A673 (cell line): ENCODE results near the gene SPATA24. TPM values are rescaled to one million over a fixed set of nuclear protein-coding genes. Genes with fewer than 3 reads are reported as not detected.
"Not testable (repeated sequence)": the region's sequence is repeated elsewhere in the genome, so short reads cannot be mapped to it uniquely, and the experiment has no call there.

Source experiments
- BruUV-seq: library from RNA; stranded (reverse); fragments of 400-500 nt; replicated peaks from 2 replicates; lab custom pipeline; 2021; lab: Mats Ljungman, UMichigan
- CTCF ChIA-PET: fragments of 300-600 bp; sonication (Branson Sonifier 250); formaldehyde crosslinking; loops from one replicate; lab custom pipeline; 2022; ENCODE audit warnings: antibody characterized with exemption; lab: Charles Lee
- POLR2A ChIA-PET: fragments of 300-600 bp; sonication (Branson Sonifier 250); formaldehyde crosslinking; loops from one replicate; lab custom pipeline; 2022; ENCODE audit warnings: antibody characterized with exemption; ENCODE audit not compliant: low non-redundant PET; lab: Charles Lee
- DNase-seq: peaks from one replicate; pipeline ENCODE4 v3.0.0-alpha.2; 2015; ENCODE audit warnings: low spot score
- H3K27ac ChIP-seq: fragments of 200-600 bp; sonication (generic); 2 replicates; pipeline ENCODE4 v1.5.1; 2016; ENCODE audit warnings: mixed run types, low read depth, mild to moderate bottlenecking, mixed read lengths, antibody characterized with exemption, low read length; ENCODE audit not compliant: poor library complexity, severe bottlenecking
- H3K27me3 ChIP-seq: fragments of 200-600 bp; sonication (generic); replicated peaks from 2 replicates; pipeline ENCODE4 v1.6.1; 2017; ENCODE audit warnings: mixed run types, low read depth, mild to moderate bottlenecking, mixed read lengths, antibody characterized with exemption, low read length; ENCODE audit not compliant: insufficient read depth, poor library complexity
- H3K36me3 ChIP-seq: fragments of 200-600 bp; sonication (generic); 2 replicates; pipeline ENCODE4 v1.6.1; 2016; ENCODE audit warnings: mixed run types, mild to moderate bottlenecking, mixed read lengths, antibody characterized with exemption, low read length; ENCODE audit not compliant: insufficient read depth, poor library complexity, severe bottlenecking
- H3K4me1 ChIP-seq: fragments of 200-600 bp; sonication (generic); 2 replicates; pipeline ENCODE4 v1.6.1; 2017; ENCODE audit warnings: mixed run types, mild to moderate bottlenecking, mixed read lengths, antibody characterized with exemption, low read length; ENCODE audit not compliant: insufficient read depth, poor library complexity, severe bottlenecking
- H3K4me3 ChIP-seq: fragments of 200-600 bp; sonication (generic); 2 replicates; pipeline ENCODE4 v1.5.1; 2016; ENCODE audit warnings: low read depth, mixed run types, mild to moderate bottlenecking, mixed read lengths, low read length; ENCODE audit not compliant: poor library complexity, severe bottlenecking
- H3K9me3 ChIP-seq: fragments of 200-600 bp; sonication (generic); 2 replicates; pipeline ENCODE4 v1.6.1; 2016; ENCODE audit warnings: mixed run types, low read depth, mild to moderate bottlenecking, mixed read lengths, antibody characterized with exemption, low read length; ENCODE audit not compliant: poor library complexity, severe bottlenecking
- CTCF ChIP-seq: fragments of 300-800, 200-600 bp; sonication (generic); conservative IDR thresholded peaks from 2 replicates; pipeline ENCODE4 v1.5.1; 2017; ENCODE audit warnings: low read depth, mild to moderate bottlenecking, antibody characterized with exemption, low read length, moderate library complexity, mixed read lengths
- EZH2 ChIP-seq: fragments of 200-600 bp; sonication (generic); IDR thresholded peaks from 2 replicates; pipeline ENCODE4 v1.6.1; 2017; ENCODE audit warnings: borderline replicate concordance, low read depth, mild to moderate bottlenecking, mixed read lengths, antibody characterized with exemption, low read length; ENCODE audit not compliant: poor library complexity, severe bottlenecking
- intact Hi-C: fragments of 100-400 bp; cut with micrococcal nuclease; formaldehyde crosslinking; loops from one replicate; pipeline ENCODE4 v1.10.0; 2022; ENCODE audit not compliant: unreplicated experiment
- total RNA-seq: library from RNA; stranded (reverse); gene quantifications from 2 replicates; pipeline ENCODE4 v1.2.3, GENCODE V29; 2021

The SPATA24 gene
- total RNA-seq, 1 experiment from 2014 or later, result 4.2 TPM

GRCh38 chr5:139360384-139360783 is 43.5 kb downstream of the SPATA24 start:
- ChIA-PET CTCF (interaction anchor here (0.5 to 0.7 kb wide), 2 partner anchors 512 to 1234 kb away, joined by 4 to 10 read pairs; no protein-coding TSS in a partner anchor), POLR2A (no interaction called here)
- Histone ChIP-seq H3K27me3 (no peaks in the 10 kb centered on the region), H3K4me3 (no peak overlapping the region), H3K9me3 (no peaks in the 10 kb centered on the region), H3K27ac (no peak overlapping the region), H3K36me3 (peaks cover 28% of the 10 kb centered on the region), H3K4me1 (no peaks in the 10 kb centered on the region)
- intact Hi-C loops, result no loop called here
- TF ChIP-seq EZH2, result no peak
- no peak for TF ChIP-seq CTCF
- BruUV-seq, result no TSS peak
- DNase-seq, result no peak

GRCh38 chr5:139358064-139358463 is 45.8 kb downstream of the SPATA24 start:
- H3K4me1 ChIP-seq, result no peaks in the 10 kb centered on the region
- no TSS peak for BruUV-seq
- peaks cover 21% of the 10 kb centered on the region for H3K36me3 ChIP-seq
- H3K27me3 ChIP-seq, result no peaks in the 10 kb centered on the region
- ChIA-PET CTCF (interaction anchor here (0.7 kb wide), 1 partner anchor 64 kb away, joined by 9 read pairs; no protein-coding TSS in a partner anchor), POLR2A (interaction anchor here (0.6 kb wide), 1 partner anchor 65 kb away, joined by 3 read pairs; the partner anchor contains the start of gene MATR3)
- TF ChIP-seq EZH2 (no peak), CTCF (no peak)
- no peak overlapping the region for H3K4me3 ChIP-seq
- no peak for DNase-seq
- peaks cover 4% of the 10 kb centered on the region for H3K9me3 ChIP-seq
- intact Hi-C loops, result no loop called here
- H3K27ac ChIP-seq, result no peak overlapping the region

GRCh38 chr5:139355900-139356299 is 48.0 kb downstream of the SPATA24 start:
- CTCF ChIA-PET, result not testable (repeated sequence)

GRCh38 chr5:139354186-139354585 is 49.7 kb downstream of the SPATA24 start:
- Histone ChIP-seq H3K36me3 (peaks cover 27% of the 10 kb centered on the region), H3K27ac (no peak overlapping the region), H3K27me3 (no peaks in the 10 kb centered on the region), H3K9me3 (peaks cover 4% of the 10 kb centered on the region), H3K4me3 (no peak overlapping the region), H3K4me1 (no peaks in the 10 kb centered on the region)
- no TSS peak for BruUV-seq
- TF ChIP-seq CTCF, result no peak
- no peak for TF ChIP-seq EZH2
- intact Hi-C loops, result no loop called here
- CTCF ChIA-PET, result no interaction called here
- POLR2A ChIA-PET, result no interaction called here
- DNase-seq, result no peak

More at GRCh38 chr5:139355900-139356299, 48.0 kb downstream of the SPATA24 start:
- H3K36me3 ChIP-seq, result peaks cover 27% of the 10 kb centered on the region
- POLR2A ChIA-PET, H3K4me3 ChIP-seq, H3K27me3 ChIP-seq, H3K9me3 ChIP-seq, intact Hi-C loops, DNase-seq, H3K27ac ChIP-seq, BruUV-seq, H3K4me1 ChIP-seq: not testable (repeated sequence)

GRCh38 chr5:139347863-139348262 is 56.0 kb downstream of the SPATA24 start:
- H3K4me3 ChIP-seq, H3K9me3 ChIP-seq, H3K4me1 ChIP-seq, H3K36me3 ChIP-seq, DNase-seq, H3K27ac ChIP-seq, BruUV-seq, intact Hi-C loops, H3K27me3 ChIP-seq, POLR2A ChIA-PET: not testable (repeated sequence)
- CTCF ChIA-PET, result interaction anchor here (0.7 kb wide), 1 partner anchor 1669 kb away, joined by 10 read pairs; no protein-coding TSS in a partner anchor
